HG03520 (cell line): ENCODE data around the gene REP15.
A peak's percentile ranks its signal among the peaks of the same experiment; 100 is the strongest.
"Not testable (repeated sequence)": the region's sequence is repeated elsewhere in the genome, so short reads cannot be mapped to it uniquely, and the experiment has no call there.

Source experiments
- ATAC-seq: cut with Tn5 transposase; IDR thresholded peaks from one replicate; pipeline ENCODE4 v1.9.1; 2021; ENCODE audit warnings: mild to moderate bottlenecking, moderate library complexity; ENCODE audit not compliant: unreplicated experiment

Gene REP15

DNA sequence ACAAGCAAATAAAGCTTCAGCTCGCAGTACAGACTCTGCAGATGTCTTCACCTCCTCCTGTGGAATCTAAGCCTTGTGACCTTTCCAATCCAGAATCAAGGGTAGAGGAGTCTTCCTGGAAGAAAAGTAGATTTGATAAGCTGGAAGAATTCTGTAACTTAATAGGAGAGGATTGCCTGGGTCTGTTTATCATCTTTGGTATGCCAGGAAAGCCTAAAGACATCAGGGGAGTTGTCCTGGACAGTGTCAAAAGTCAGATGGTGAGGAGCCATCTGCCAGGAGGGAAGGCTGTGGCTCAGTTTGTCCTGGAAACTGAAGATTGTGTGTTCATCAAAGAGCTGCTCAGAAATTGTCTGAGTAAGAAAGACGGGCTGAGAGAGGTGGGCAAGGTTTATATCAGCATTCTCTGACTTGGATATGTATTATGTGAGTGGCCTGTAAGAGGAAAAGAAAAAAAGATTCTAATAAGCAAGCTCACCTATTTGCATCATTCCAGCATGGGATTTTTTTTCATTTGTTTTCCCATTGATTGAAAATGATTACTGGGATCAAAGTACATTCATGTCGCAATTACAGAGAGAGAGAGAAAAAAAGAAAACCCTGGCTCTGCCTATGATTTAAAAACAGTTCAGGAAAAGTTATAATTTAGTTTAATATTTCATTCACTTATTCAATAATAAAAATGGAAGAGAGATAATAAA lies 767 bp downstream of the REP15 start:
- ATAC-seq, result no peak

GRCh38 chr12:27703720-27704452 lies 7.6 kb downstream of the REP15 start:
- ATAC-seq, result peak; percentile 96

DNA sequence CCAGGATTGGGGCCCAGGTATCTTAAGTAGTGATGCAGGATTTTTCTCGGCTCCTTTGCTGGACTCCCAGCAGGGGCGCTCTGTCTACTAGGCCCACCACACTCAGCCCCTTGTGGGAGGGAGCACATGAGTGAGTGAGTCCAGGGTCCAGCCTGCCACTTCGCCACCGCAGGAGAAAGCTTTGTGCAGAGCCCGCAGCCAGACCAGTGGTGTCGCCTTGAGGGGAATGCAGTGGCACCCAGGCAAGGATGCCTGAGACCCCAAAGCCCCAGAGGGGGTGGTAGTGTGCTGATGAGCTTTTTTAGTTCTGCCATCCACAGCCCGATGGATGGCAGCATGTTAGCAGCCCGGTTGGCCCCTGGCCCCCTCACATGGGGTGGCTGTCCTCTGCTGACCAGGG lies 9.0 kb downstream of the REP15 start:
- no peak for ATAC-seq

DNA sequence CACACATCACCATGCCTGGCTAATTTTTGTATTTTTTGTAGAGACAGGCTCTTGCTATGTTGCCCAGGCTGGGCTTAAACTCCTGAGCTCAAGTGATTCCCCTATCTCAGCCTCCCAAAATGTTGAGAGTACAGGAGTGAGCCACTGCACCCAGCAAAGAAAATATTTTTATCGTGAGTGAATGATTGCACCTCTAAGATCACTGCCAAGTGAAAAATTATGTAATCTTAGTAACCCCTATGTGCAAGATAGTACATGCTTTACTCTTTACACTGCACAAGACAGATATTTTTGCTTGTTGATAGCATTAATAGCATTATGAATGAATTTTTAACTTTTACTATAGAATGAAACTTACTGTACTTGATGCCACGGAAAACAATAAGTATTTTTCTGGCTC lies 11.0 kb downstream of the REP15 start:
- ATAC-seq, result no peak

DNA sequence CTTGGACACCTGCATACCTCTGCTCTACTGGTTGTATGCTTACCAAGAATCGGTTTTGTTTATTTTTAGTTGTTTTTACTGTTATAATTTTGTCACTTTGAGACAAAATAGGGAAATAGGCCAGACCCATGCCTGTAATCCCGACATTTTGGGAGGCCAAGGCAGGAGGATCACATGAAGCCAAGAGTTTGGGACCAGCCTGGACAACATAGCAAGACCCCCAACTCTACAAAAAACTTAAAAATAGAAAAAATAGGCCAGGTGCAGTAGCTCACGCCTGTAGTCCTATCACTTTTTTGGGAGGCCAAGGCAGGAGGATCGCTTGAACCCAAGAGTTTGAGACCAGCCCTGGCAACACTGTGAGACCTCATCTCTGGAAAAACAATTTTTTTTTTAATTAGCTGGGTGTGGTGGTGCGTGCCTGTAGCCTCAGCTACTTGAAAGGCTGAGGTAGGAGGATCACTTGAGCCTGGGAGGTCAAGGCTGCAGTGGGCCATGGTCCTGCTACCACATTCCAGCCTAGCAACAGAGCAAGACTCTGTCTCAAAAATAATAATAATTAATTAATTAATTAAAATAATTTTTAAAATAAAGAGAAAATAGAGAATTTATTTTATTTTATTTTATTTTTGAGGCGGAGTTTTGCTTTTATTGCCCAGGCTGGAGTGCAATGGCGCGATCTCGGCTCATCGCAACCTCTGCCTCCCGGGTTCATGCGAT lies 13.1 kb downstream of the REP15 start:
- ATAC-seq, result no peak

- peak; percentile 37 for ATAC-seq
Measured at GRCh38 chr12:27709932-27710591, 13.8 kb downstream of the REP15 start.

DNA sequence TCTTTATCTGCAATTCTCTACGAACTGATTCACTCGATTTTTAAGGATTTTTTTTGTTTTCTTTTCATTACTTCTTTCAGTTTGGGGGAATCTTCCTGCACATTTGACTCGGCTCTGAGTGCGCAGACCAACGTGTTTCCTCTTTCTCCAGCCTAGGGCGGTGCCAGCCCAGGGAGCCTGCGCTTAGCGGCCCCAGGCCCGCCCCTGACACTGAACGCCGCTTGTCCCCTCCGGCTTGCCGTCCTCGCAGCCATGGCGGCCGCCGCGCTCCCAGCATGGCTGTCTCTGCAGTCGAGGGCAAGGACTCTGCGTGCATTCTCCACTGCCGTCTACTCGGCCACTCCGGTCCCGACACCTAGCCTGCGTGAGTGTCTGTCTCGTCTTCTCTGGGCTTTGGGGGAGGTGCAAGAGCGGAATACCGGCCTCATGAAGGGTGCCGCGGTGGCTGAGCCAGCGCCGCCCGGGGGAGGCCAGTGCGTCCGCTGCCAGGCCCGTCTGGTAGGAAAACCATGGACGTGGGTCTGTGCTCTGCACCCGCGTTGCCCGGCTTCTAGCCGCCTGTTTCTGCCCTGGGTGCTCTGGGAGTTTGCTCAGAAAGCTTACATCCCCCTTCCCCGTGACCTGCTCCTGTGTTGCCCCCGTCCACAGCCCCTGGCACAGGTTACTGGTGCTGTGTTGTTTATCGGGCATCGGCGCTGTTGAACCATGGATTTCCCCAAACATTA lies 14.5 kb downstream of the REP15 start, which contains the start of gene MRPS35:
Gene MRPS35 (plus strand): TSS at position 241 of the 725 bp plus-strand sequence. CDS start 12 bp downstream, at position 253.
- peak; percentile 96 for ATAC-seq

GRCh38 chr12:27711317-27711682 lies 15.1 kb downstream of the REP15 start:
- ATAC-seq, result no peak

GRCh38 chr12:27711967-27712366 lies 15.7 kb downstream of the REP15 start:
- ATAC-seq, result no peak

DNA sequence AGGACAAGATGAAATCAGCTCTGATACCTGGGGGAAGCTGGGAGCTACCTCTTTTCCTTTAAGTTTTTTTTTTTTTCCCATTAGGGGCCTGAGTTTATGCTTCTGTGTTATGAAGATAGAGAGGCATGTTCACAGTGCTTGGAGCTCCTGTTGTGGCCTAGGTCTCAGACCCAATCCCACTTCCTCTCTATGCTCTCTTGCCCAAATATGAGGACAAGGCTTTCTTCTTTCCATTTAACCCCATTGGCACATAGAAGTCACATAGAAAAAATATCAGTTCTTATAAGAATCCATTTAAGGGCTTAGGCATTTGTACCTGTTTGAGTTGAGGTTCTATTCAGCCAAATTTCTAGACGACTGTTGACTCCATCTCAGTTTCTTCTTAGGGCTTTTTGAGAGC lies 27.0 kb downstream of the REP15 start:
- ATAC-seq, result no peak

GRCh38 chr12:27730097-27730588 lies 33.9 kb downstream of the REP15 start:
- no peak for ATAC-seq

- no peak for ATAC-seq
Measured at GRCh38 chr12:27732281-27732680, 36.0 kb downstream of the REP15 start.

DNA sequence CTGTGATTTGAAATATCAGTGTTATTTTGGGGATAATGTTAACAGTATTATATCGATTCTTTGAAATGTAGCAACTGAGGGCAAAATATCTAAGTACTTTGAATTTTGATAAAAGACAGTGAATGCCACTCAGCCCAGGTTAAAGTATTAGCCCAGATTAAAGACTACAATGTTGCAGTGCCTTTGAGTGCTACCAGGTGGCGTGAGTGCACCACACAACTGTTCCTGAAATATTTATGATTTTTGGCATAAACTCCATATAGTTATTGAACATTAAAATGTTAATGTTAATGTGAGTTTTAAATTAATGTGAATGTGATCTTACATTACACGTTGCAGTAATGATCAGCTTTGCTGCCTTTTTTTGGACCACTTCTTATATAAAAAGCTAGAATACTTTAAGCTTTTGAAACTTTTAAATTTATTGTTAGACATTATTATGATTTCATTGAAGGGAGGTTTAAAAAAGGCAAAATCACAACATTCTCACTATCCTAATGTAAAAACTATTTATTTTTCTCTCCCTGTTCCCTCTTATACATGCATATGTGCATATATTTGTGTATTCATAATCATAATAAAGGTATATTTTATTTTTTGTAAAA lies 36.9 kb downstream of the REP15 start:
- no peak for ATAC-seq

- ATAC-seq, result no peak
Measured at GRCh38 chr12:27733791-27734190, 37.5 kb downstream of the REP15 start.

DNA sequence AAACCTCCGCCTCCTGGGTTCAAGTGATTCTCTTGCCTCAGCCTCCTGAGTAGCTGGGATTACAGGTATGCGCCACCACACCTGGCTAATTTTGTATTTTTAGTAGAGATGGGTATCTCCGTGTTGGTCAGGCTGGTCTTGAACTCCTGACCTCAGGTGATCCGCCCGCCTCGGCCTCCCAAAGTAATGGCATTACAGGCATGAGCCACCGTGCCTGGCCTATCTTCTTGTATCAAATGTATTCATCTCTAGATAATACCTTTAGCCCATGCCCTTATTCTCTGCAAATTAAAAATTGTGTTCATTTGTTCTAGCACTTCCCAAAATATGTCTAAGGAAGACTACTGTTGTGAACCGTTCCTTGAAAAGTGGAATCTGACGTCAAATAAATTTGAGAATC lies 38.1 kb downstream of the REP15 start:
- not testable (repeated sequence) for ATAC-seq

- ATAC-seq, result no peak
Measured at GRCh38 chr12:27743601-27744000, 47.4 kb downstream of the REP15 start.

GRCh38 chr12:27745734-27746133 lies 49.5 kb downstream of the REP15 start:
- ATAC-seq, result not testable (repeated sequence)
